C4-2B (cell line): ENCODE results near the gene TMEM236.

Source experiments
- CTCF ChIP-seq: fragments of 450-650 bp; conservative IDR thresholded peaks from 2 replicates; pipeline ENCODE4 v1.5.1; 2017; ENCODE audit warnings: mild to moderate bottlenecking
- ZFX ChIP-seq: fragments of 450-650 bp; IDR thresholded peaks from 2 replicates; pipeline ENCODE4 v1.6.1; 2017

- no peak for TF ChIP-seq CTCF
- TF ChIP-seq ZFX: no peak
These were observed 41.0 kb downstream of the TMEM236 start for GRCh38 chr10:17792991-17793390.
